WTC11 (cell line): ENCODE measurements around the gene TUBGCP4. TPM values are rescaled to one million over a fixed set of nuclear protein-coding genes. Genes with fewer than 3 reads are reported as not detected.

Source experiments
- ATAC-seq: fragments of 200-7000 bp; cut with Tn5 transposase; 2 replicates; pipeline ENCODE4 v1.10.0; 2021; ENCODE audit warnings: mild to moderate bottlenecking, moderate library complexity
- CTCF ChIA-PET: fragments of 300-600 bp; sonication (Branson Sonifier 250); formaldehyde crosslinking; loops from one replicate; lab custom pipeline; 2021; ENCODE audit warnings: antibody characterized with exemption; lab: Charles Lee
- POLR2A ChIA-PET: fragments of 350-600 bp; sonication (Branson Sonifier 250); formaldehyde crosslinking; loops from one replicate; lab custom pipeline; 2021; ENCODE audit warnings: antibody characterized with exemption; lab: Charles Lee
- DNase-seq: peaks from one replicate; pipeline ENCODE4 v3.0.0; 2021; ENCODE audit warnings: low spot score
- H3K27ac Mint-ChIP-seq: 2 replicates; pipeline ENCODE4 v1.8.0; 2021; ENCODE audit warnings: mixed read lengths
- H3K27me3 Mint-ChIP-seq: 2 replicates; pipeline ENCODE4 v1.8.0; 2021; ENCODE audit warnings: low read depth, mild to moderate bottlenecking, moderate library complexity, mixed read lengths
- H3K36me3 Mint-ChIP-seq: 2 replicates; pipeline ENCODE4 v1.8.0; 2021; ENCODE audit warnings: mixed read lengths
- H3K4me1 Mint-ChIP-seq: 2 replicates; pipeline ENCODE4 v1.8.0; 2022; ENCODE audit warnings: mixed read lengths
- H3K4me3 Mint-ChIP-seq: 2 replicates; pipeline ENCODE4 v1.8.0; 2021; ENCODE audit warnings: mild to moderate bottlenecking, moderate library complexity, mixed read lengths
- H3K9me3 Mint-ChIP-seq: 2 replicates; pipeline ENCODE4 v1.8.0; 2021; ENCODE audit warnings: mixed read lengths
- ATF1 ChIP-seq: sonication (generic); formaldehyde crosslinking; IDR thresholded peaks from 2 replicates; pipeline ENCODE4 v1.8.1; 2023; ENCODE audit warnings: mild to moderate bottlenecking, moderate library complexity, missing genetic modification reagents
- ATF2 ChIP-seq: sonication (generic); formaldehyde crosslinking; IDR thresholded peaks from 2 replicates; pipeline ENCODE4 v1.8.1; 2022; ENCODE audit warnings: low read depth, missing genetic modification reagents, borderline replicate concordance
- ATF6 ChIP-seq: sonication (generic); formaldehyde crosslinking; IDR thresholded peaks from 2 replicates; pipeline ENCODE4 v1.8.1; 2023; ENCODE audit warnings: mild to moderate bottlenecking, missing genetic modification reagents
- CREM ChIP-seq: sonication (generic); formaldehyde crosslinking; IDR thresholded peaks from 2 replicates; pipeline ENCODE4 v1.8.1; 2022; ENCODE audit warnings: mild to moderate bottlenecking, missing genetic modification reagents, moderate library complexity
- E2F5 ChIP-seq: sonication (generic); formaldehyde crosslinking; IDR thresholded peaks from 2 replicates; pipeline ENCODE4 v1.8.1; 2022; ENCODE audit warnings: mild to moderate bottlenecking, moderate library complexity, missing genetic modification reagents
- MAX ChIP-seq: sonication (generic); formaldehyde crosslinking; IDR thresholded peaks from 2 replicates; pipeline ENCODE4 v1.8.0; 2022; ENCODE audit warnings: mild to moderate bottlenecking, missing genetic modification reagents
- MYBL2 ChIP-seq: sonication (generic); formaldehyde crosslinking; IDR thresholded peaks from 2 replicates; pipeline ENCODE4 v1.8.1; 2023; ENCODE audit warnings: mild to moderate bottlenecking, moderate library complexity, missing genetic modification reagents
- NR2C2 ChIP-seq: sonication (generic); formaldehyde crosslinking; IDR thresholded peaks from 2 replicates; pipeline ENCODE4 v1.8.0; 2022; ENCODE audit warnings: mild to moderate bottlenecking, missing genetic modification reagents
- PRDM15 ChIP-seq: sonication (generic); formaldehyde crosslinking; IDR thresholded peaks from 2 replicates; pipeline ENCODE4 v1.8.0; 2022; ENCODE audit warnings: missing genetic modification reagents
- PRRX2 ChIP-seq: fragments of 250-450 bp; sonication (Bioruptor Pico); IDR thresholded peaks from 2 replicates; pipeline ENCODE4 v1.8.0; 2021; ENCODE audit warnings: mild to moderate bottlenecking
- ZBTB21 ChIP-seq: sonication (generic); formaldehyde crosslinking; IDR thresholded peaks from 2 replicates; pipeline ENCODE4 v1.8.1; 2023; ENCODE audit warnings: mild to moderate bottlenecking, missing genetic modification reagents, borderline replicate concordance
- ZNF121 ChIP-seq: sonication (generic); formaldehyde crosslinking; IDR thresholded peaks from 2 replicates; pipeline ENCODE4 v1.8.0; 2023; ENCODE audit warnings: missing genetic modification reagents
- ZNF423 ChIP-seq: fragments of 250-450 bp; sonication (Bioruptor Pico); IDR thresholded peaks from 2 replicates; pipeline ENCODE4 v2.1.2; 2022; ENCODE audit warnings: mild to moderate bottlenecking, moderate library complexity
- ZNF671 ChIP-seq: fragments of 250-450 bp; sonication (Bioruptor Pico); IDR thresholded peaks from 2 replicates; pipeline ENCODE4 v1.8.0; 2021; ENCODE audit warnings: mild to moderate bottlenecking
- ZSCAN18 ChIP-seq: fragments of 250-450 bp; sonication (Bioruptor Pico); IDR thresholded peaks from 2 replicates; pipeline ENCODE4 v2.1.2; 2022; ENCODE audit warnings: mild to moderate bottlenecking, moderate library complexity
- total RNA-seq: library from RNA; stranded (reverse); gene quantifications from 3 replicates; pipeline ENCODE4 v1.2.3, GENCODE V29; 2021

TUBGCP4 gene
- total RNA-seq, 1 experiment from 2014 or later = 22.5 TPM

- no peak overlapping the region for H3K27ac Mint-ChIP-seq
- CTCF ChIA-PET = no interaction called here
- H3K27me3 Mint-ChIP-seq = no peaks in the 10 kb centered on the region
- no peaks in the 10 kb centered on the region for H3K4me1 Mint-ChIP-seq
- POLR2A ChIA-PET = no interaction called here
- TF ChIP-seq NR2C2 (CRISPR knock-in tag) = no peak
- DNase-seq (no peak), ATAC-seq (no peak)
- H3K9me3 Mint-ChIP-seq = no peaks in the 10 kb centered on the region
- H3K4me3 Mint-ChIP-seq = no peak overlapping the region
- H3K36me3 Mint-ChIP-seq = peaks cover 46% of the 10 kb centered on the region
Measured at GRCh38 chr15:43433165-43433564, 62.3 kb downstream of the TUBGCP4 start.

- no peaks in the 10 kb centered on the region for H3K9me3 Mint-ChIP-seq
- CTCF ChIA-PET = no interaction called here
- no peaks in the 10 kb centered on the region for H3K4me1 Mint-ChIP-seq
- H3K36me3 Mint-ChIP-seq = peaks cover 47% of the 10 kb centered on the region
- H3K4me3 Mint-ChIP-seq = no peak overlapping the region
- H3K27me3 Mint-ChIP-seq = no peaks in the 10 kb centered on the region
- DNase-seq = no peak
- H3K27ac Mint-ChIP-seq = no peak overlapping the region
- POLR2A ChIA-PET = no interaction called here
- ATAC-seq = no peak
- TF ChIP-seq CREM (CRISPR knock-in tag) = no peak
- TF ChIP-seq, all 79 proteins: peak for 0
Measured at GRCh38 chr15:43433661-43434303, 62.9 kb downstream of the TUBGCP4 start.

- H3K27me3 Mint-ChIP-seq = no peaks in the 10 kb centered on the region
- H3K9me3 Mint-ChIP-seq = no peaks in the 10 kb centered on the region
- TF ChIP-seq MAX (CRISPR knock-in tag) (no peak), ZBTB21 (no peak), ZNF671 (no peak), ATF2 (CRISPR knock-in tag) (no peak), MYBL2 (CRISPR knock-in tag) (no peak), ATF6 (CRISPR knock-in tag) (no peak), ATF1 (CRISPR knock-in tag) (no peak), ZNF423 (no peak), ZSCAN18 (CRISPR knock-in tag) (no peak), E2F5 (CRISPR knock-in tag) (no peak), PRRX2 (CRISPR knock-in tag) (no peak), ZNF121 (CRISPR knock-in tag) (no peak), PRDM15 (no peak)
- H3K36me3 Mint-ChIP-seq = peaks cover 50% of the 10 kb centered on the region
- no peaks in the 10 kb centered on the region for H3K4me1 Mint-ChIP-seq
- ChIA-PET POLR2A (interaction anchor here (0.5 kb wide), 1 partner anchor 311 kb away, joined by 16 read pairs; no protein-coding TSS in a partner anchor), CTCF (no interaction called here)
- H3K4me3 Mint-ChIP-seq = no peak overlapping the region
- H3K27ac Mint-ChIP-seq = no peak overlapping the region
- DNase-seq (no peak), ATAC-seq (no peak)
Measured at GRCh38 chr15:43434446-43434845, 63.5 kb downstream of the TUBGCP4 start.
